Measurements from ENCODE around the gene EHBP1L1.
A peak's percentile ranks its signal among the peaks of the same experiment; 100 is the strongest.

EHBP1L1 gene

GRCh38 chr11:65598258-65598699 is 22.4 kb downstream of the EHBP1L1 start:
- DNase-seq: no peak

GRCh38 chr11:65599216-65599954 is 23.5 kb downstream of the EHBP1L1 start:
- no peak for DNase-seq

GRCh38 chr11:65599955-65600246 is 24.0 kb downstream of the EHBP1L1 start:
- no peak for DNase-seq

- DNase-seq: no peak
Measured at GRCh38 chr11:65604258-65604657, 28.4 kb downstream of the EHBP1L1 start.

DNA sequence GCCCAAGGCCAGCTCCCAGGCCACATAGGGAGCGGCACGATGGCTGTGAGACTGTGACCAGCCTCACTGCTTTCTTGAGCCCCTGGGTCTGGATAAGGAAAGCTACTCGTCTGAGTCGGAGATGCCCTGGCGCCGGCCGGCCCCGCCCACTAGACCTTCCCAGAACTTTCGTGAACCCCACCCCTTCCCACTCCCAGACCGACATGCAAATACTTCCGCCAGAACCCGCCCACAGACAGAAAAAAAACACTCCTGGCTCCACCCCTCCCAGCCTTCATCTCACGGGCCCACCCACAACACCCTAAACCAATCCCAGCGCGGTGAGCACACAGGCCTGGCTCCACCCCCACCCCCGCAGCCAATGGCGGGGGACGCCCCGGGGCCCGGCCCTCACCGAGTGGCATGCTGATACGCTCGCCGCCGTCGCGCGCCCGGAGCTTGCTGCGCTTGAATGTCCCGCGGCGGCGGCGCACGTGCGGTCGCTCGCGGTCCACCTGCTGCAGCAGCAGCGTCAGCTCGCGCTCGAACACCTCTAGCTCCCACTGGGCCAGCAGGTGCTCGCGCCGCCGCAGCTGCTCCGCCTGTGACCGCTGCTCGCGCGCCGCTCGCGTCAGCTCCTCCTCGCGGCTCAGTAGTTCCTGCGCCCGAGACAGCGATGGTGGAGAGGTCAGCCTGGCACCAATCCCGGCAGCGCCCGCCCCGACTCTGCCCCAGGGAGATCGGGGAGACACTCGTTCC is 31.2 kb downstream of the EHBP1L1 start:
- peak; percentile 98 for DNase-seq

DNA sequence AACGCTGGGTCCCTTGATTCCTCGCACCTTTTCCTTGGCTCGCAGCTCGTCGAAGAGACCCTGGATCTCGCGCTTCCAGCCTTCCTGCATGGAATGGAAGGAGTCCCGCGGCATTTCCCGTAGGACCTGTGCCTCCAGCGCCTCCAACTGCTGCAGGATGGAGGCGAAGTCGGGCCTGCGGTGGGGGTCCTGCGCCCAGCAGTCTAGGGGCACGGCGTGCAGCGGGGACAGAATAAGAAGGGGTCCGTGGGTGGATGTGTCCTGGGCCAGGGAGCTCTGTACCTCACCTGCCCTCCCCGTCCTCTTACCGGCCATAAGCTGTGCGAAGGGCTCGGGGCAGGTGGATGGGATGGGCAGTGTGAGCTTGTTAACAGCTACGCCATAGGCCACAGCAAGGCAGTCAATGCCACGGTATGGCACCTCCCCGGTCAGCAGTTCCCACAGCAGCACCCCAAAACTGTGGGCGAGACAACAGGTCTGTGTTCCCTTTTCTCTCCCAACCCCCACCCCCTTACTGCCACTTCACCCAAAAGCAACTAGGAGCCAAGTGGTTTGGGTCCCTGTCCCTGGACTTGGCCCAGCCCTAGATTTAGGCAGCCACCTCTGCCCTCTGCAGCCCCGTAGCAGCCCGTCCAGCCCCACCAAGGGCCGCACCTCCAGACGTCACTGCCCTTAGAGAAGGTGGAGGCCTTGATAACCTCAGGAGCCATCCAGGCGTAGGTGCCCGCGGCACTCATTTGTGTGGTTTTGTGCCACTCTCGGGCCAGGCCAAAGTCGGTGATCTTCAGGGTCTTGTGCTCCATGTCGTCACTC is 32.0 kb downstream of the EHBP1L1 start:
- DNase-seq: no peak

- no peak for DNase-seq
Measured at GRCh38 chr11:65609229-65609628, 33.4 kb downstream of the EHBP1L1 start.

DNA sequence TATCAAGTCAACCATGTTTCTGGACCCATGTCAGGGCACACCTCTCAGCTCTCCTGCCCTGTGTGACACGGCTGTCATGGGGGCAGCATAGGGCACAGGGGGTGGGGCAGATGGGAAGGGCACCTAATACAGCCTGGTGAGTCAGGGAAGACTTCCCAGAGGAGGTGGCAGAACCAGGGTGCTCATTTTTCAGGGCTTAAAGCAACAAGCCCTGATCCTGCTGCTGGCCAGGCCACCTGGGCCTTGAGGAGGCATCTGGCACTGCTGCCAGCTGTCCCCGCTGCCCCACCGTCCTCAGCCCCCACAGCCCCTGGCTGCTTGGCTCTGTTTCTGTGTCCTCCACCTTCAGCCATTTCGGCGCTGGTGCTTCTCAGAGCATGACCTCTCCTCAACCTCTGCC is 33.8 kb downstream of the EHBP1L1 start:
- DNase-seq: no peak

DNA sequence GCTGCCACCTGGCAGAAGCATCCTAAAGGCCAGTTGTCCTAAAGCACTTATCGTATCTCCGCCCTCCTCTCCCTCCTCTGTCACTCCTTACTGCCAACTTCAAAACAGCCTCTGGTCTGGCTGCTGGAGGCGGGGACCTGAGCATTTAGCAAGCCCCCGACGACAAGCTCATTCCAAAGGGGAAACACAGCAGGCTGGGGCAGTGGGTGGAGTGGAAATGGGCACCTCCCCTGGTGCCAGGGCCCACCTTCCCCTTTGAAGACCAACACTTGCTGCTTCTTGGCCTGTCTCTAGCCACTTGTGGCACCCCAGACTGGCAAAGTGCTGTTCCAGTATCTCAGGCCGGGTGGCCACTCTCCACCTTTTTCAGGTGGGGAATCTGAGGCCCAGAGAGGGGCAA is 34.6 kb downstream of the EHBP1L1 start:
- no peak for DNase-seq

GRCh38 chr11:65611028-65611757 is 35.3 kb downstream of the EHBP1L1 start:
- DNase-seq: peak; percentile 70

- no peak for DNase-seq
Measured at GRCh38 chr11:65611758-65612603, 36.1 kb downstream of the EHBP1L1 start.

DNA sequence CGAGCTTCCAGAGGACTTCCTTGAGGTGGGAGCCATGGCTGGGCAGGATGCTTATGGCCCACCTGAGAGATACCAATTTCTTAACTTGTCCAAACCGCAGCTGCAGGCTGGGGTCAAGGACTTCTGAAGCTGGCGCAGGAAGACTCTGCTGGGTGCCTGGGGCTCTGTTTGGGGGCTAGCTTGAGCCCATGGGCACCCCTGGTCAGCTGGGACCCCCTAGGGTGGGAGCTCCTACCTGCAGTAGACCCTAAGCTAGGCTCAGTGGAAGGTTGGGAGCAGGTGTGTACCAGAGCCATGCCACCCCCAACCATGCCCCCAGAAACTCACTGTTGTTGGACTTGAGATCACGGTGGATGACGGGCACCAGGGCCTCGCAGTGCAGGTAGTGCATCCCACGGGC is 36.8 kb downstream of the EHBP1L1 start:
- DNase-seq: no peak

- no peak for DNase-seq
Measured at GRCh38 chr11:65613091-65613928, 37.5 kb downstream of the EHBP1L1 start.

DNA sequence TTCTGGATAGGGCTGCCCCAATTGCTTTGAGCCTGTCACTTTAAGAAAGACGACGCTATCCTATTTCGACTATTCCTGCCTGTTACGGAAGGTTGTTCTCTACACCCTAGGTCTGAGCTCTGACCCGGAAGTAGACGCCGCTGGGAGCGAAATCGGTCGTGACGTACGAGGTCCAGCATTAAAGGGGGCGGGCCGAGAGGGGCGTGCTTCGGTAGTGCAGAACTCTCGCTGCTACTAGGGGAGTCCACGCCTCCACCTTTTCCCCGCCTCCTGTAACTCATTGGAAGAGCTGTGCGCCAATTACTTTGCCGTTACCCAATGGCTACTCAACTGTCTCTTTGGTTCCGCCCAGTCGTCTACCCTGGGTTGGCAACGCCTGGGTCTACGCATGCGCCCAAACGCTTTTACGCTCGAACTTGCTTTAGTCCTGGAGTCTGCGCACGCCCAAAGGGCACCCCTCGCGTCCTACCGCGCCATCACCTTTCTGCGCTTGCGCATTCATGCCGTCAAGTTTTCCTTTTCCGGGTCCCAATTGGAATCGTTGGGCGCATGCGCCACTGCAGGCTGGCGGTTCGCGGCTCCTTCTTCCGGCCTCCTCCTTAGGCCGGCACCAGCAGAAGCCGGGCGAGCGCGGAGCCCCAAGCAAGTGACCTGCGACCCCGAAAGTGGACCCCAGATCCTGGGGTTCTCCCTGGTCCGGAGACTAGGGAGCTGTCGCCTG is 39.5 kb downstream of the EHBP1L1 start, which contains the start of gene PCNX3:
TSS of gene PCNX3 (plus strand) at position 548 of the 721 bp plus-strand sequence. CDS start 536 bp downstream, outside the sequence.
- DNase-seq: peak; percentile 100

DNA sequence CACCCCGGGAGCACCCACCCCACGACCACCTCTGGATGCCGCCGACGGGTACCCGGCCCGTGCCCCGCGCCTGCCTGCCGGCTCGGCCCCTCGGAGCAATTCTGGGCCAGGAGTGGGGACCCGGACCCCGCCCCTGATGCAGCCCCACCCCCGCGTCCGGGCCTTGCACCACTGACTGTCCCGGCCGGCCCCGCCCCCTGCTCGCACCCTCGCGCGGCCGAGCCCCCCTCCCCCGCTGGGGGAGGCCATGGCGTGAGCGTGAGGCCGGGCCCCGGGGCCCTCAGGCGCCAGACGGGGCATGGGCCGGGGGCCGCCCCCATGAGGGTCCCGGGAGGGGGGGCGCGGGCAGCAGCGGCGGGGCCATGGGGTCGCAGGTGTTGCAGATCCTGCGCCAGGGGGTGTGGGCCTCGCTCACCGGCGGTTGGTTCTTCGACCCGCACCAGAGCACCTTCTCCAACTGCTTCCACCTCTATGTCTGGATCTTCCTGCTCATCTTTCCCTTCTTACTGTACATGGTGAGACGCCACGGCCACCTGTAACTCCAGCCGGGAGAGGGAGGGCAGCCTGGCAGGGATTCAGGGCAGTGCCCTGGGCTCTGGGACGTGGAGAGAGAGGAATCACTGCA is 40.2 kb downstream of the EHBP1L1 start:
- DNase-seq: peak; percentile 80

- DNase-seq: no peak
Measured at GRCh38 chr11:65616575-65617001, 40.7 kb downstream of the EHBP1L1 start.

DNA sequence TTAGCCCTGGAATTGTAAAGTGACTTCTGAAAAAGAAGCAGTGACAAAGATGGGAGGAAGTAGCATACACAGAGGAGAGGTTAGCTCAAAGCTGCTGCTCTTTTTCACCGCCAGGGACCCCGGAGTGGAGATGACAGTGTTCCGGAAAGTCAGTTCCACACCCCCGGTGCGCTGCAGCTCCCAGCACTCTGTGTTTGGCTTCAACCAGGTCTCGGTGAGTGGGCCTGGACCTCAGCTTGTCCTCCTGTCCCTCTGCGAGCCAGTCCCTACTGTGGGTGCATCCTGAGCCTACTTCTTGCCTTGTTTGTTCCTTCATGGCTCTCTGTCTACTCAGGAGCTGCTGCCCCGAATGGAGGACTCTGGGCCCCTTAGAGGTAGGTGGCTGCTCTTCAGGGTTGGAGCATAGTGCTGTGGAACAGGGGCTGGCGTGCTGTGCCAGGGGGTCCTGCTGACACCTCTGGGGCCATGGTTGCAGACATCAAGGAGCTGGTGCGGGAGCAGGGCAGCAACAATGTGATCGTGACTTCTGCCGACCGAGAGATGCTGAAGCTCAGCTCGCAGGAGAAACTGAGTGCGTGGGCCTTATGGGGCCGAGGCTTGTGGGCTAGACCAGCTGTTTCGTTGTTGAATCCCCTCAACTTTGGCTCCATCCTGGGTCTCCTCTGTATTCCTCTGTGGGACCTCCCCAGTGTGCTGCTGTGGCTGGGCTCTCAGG is 41.4 kb downstream of the EHBP1L1 start:
- DNase-seq: no peak

GRCh38 chr11:65617990-65618751 is 42.3 kb downstream of the EHBP1L1 start:
- DNase-seq: no peak

Data from right hindlimb (tissue), 1 donor.